GM20000 (cell line): Measurements from ENCODE around the gene EEF1A1.

ENCODE experiments used
- DNase-seq: peaks from one replicate; pipeline ENCODE4 v3.0.0; 2012; ENCODE audit warnings: low spot score
- TF ChIP-seq, protein P1 (sequence below): IDR thresholded peaks from 2 replicates; pipeline ENCODE4 v1.5.1; 2012; ENCODE audit warnings: mild to moderate bottlenecking, control low read depth; ENCODE audit errors: extremely low read depth, missing control alignments

Gene EEF1A1

DNA sequence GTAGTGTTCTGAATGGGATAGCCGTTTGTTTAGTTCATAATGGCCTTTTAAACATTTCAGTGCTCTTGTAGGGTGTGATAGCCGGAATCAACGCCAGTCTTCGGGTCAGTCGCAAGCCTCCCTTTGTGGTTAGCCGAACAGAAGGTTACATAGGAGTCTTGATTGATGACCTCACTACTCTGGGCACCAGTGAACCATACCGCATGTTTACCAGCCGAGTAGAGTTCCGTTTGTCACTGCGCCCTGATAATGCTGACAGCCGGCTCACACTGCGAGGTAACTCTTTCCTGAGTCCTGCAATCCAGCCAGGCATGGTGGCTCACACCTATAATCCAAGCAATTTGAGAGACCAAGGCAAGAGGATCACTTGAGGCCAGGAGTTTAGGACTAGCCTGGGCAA, 38.9 kb downstream of the EEF1A1 start:
- TF ChIP-seq, protein P1, sequence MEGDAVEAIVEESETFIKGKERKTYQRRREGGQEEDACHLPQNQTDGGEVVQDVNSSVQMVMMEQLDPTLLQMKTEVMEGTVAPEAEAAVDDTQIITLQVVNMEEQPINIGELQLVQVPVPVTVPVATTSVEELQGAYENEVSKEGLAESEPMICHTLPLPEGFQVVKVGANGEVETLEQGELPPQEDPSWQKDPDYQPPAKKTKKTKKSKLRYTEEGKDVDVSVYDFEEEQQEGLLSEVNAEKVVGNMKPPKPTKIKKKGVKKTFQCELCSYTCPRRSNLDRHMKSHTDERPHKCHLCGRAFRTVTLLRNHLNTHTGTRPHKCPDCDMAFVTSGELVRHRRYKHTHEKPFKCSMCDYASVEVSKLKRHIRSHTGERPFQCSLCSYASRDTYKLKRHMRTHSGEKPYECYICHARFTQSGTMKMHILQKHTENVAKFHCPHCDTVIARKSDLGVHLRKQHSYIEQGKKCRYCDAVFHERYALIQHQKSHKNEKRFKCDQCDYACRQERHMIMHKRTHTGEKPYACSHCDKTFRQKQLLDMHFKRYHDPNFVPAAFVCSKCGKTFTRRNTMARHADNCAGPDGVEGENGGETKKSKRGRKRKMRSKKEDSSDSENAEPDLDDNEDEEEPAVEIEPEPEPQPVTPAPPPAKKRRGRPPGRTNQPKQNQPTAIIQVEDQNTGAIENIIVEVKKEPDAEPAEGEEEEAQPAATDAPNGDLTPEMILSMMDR: no peak
- no peak for DNase-seq

DNA sequence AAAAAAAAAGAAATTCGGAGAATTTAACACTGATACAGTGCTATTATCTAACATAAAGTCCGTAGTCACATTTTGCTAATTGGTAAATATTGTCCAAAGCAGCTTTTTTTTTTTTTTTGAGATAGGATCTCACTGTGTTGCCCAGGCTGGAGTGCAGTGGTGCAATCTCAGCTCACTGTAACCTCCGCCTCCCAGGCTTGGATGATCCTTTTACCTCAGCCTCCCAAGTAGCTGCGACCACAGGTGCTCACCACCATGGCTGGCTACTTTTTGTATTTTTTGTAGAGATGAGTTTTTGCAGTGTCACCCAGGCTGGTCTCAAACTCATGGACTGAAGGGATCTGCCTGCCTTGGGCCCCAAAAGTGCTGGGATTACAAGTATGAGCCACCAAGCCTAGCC, 43.4 kb downstream of the EEF1A1 start:
- no peak for DNase-seq
- TF ChIP-seq, protein P1: no peak

GRCh38 chr6:73476723-73477122, 44.1 kb downstream of the EEF1A1 start:
- no peak for DNase-seq
- TF ChIP-seq, protein P1: no peak

GRCh38 chr6:73471686-73472290, 49.0 kb downstream of the EEF1A1 start:
- peak; percentile 47 for DNase-seq
- TF ChIP-seq, protein P1: no peak
